Tibial nerve (tissue), 4 donors: ENCODE results near the gene MLX.

ENCODE experiments used
- EP300 ChIP-seq, 2 donors: sonication (generic); formaldehyde crosslinking; IDR thresholded peaks; one replicate each; pipeline ENCODE4 v1.6.1; 2017; ENCODE audit warnings: antibody characterized with exemption in 2 of 2, mild to moderate bottlenecking in 1 of 2
- POLR2A ChIP-seq, 2 donors: fragments of 450-650 bp; IDR thresholded peaks; one replicate each; pipeline ENCODE4 v1.6.1; 2017; ENCODE audit warnings: antibody characterized with exemption in 2 of 2, mild to moderate bottlenecking in 2 of 2, moderate library complexity in 2 of 2
- TF ChIP-seq, protein P1 (sequence below), 5 experiments: fragments of 200-600 bp in 3 of 5; fragments of 450-650 bp in 2 of 5; sonication (generic) in 3 of 5; IDR thresholded peaks; one replicate each; pipeline ENCODE4 v1.5.1; 2016 to 2019; ENCODE audit warnings: antibody characterized with exemption in 5 of 5, mild to moderate bottlenecking in 3 of 5, moderate library complexity in 2 of 5

DNA sequence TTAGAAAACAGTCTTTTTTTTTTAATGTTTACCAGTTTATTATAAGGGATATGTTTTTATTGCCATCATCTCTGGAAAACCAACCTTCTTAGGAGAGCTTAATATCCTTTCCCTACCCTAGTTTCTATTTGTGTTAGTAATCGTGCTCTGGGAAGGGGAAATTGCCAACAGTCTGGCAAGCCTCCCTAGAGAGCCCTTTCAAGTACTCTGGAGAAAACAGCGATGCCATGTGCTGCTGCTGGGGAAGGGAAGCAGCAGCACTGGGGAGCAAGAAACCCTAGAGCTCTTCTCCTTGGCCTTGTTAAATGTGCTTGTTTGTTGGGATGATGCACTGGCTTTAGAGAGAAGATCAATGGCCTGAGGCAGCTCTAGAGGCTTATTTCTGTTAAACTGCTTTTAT is 32.0 kb downstream of the MLX start:
- TF ChIP-seq, protein P1, sequence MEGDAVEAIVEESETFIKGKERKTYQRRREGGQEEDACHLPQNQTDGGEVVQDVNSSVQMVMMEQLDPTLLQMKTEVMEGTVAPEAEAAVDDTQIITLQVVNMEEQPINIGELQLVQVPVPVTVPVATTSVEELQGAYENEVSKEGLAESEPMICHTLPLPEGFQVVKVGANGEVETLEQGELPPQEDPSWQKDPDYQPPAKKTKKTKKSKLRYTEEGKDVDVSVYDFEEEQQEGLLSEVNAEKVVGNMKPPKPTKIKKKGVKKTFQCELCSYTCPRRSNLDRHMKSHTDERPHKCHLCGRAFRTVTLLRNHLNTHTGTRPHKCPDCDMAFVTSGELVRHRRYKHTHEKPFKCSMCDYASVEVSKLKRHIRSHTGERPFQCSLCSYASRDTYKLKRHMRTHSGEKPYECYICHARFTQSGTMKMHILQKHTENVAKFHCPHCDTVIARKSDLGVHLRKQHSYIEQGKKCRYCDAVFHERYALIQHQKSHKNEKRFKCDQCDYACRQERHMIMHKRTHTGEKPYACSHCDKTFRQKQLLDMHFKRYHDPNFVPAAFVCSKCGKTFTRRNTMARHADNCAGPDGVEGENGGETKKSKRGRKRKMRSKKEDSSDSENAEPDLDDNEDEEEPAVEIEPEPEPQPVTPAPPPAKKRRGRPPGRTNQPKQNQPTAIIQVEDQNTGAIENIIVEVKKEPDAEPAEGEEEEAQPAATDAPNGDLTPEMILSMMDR (IDR thresholded peaks at IDR 0.05) = no peak
- TF ChIP-seq POLR2A (IDR thresholded peaks at IDR 0.05) (no peak), EP300 (IDR thresholded peaks at IDR 0.05) (no peak)
